ENCODE measurements around the gene PI16.

PI16 gene

GRCh38 chr6:36954262-36954931 lies at the start of gene PI16:
Gene PI16 (plus strand): TSS chr6:36954738. CDS start chr6:36954761, 23 bp downstream.
- DNase-seq (ENCODE audit: low read depth, low spot score) = no peak

- no peak for DNase-seq (ENCODE audit: low read depth, low spot score)
Measured at GRCh38 chr6:36904851-36905393, 49.6 kb upstream of the PI16 start.

- DNase-seq (ENCODE audit: low read depth, low spot score) = no peak
Measured at GRCh38 chr6:36906539-36907325, 47.8 kb upstream of the PI16 start.

- DNase-seq (ENCODE audit: low read depth, low spot score) = no peak
Measured at GRCh38 chr6:36907781-36908180, 46.8 kb upstream of the PI16 start.

- DNase-seq (ENCODE audit: low read depth, low spot score) = no peak
Measured at GRCh38 chr6:36908747-36909146, 45.8 kb upstream of the PI16 start.

- DNase-seq (ENCODE audit: low read depth, low spot score) = no peak
Measured at GRCh38 chr6:36912030-36912454, 42.5 kb upstream of the PI16 start.

GRCh38 chr6:36912586-36912985 lies 42.0 kb upstream of the PI16 start:
- DNase-seq (ENCODE audit: low read depth, low spot score) = no peak

- DNase-seq (ENCODE audit: low read depth, low spot score) = no peak
Measured at GRCh38 chr6:36913082-36913481, 41.5 kb upstream of the PI16 start.

GRCh38 chr6:36914227-36914794 lies 40.2 kb upstream of the PI16 start:
- DNase-seq (ENCODE audit: low read depth, low spot score) = no peak

GRCh38 chr6:36915599-36915998 lies 38.9 kb upstream of the PI16 start:
- DNase-seq (ENCODE audit: low read depth, low spot score) = no peak

GRCh38 chr6:36916126-36916525 lies 38.4 kb upstream of the PI16 start:
- no peak for DNase-seq (ENCODE audit: low read depth, low spot score)

- no peak for DNase-seq (ENCODE audit: low read depth, low spot score)
Measured at GRCh38 chr6:36917541-36918193, 36.9 kb upstream of the PI16 start.

- no peak for DNase-seq (ENCODE audit: low read depth, low spot score)
Measured at GRCh38 chr6:36920049-36920448, 34.5 kb upstream of the PI16 start.

- no peak for DNase-seq (ENCODE audit: low read depth, low spot score)
Measured at GRCh38 chr6:36920546-36920945, 34.0 kb upstream of the PI16 start.

GRCh38 chr6:36924131-36924530 lies 30.4 kb upstream of the PI16 start:
- DNase-seq (ENCODE audit: low read depth, low spot score) = peak; percentile 66

GRCh38 chr6:36924778-36925374 lies 29.7 kb upstream of the PI16 start:
- DNase-seq (ENCODE audit: low read depth, low spot score) = no peak

- DNase-seq (ENCODE audit: low read depth, low spot score) = no peak
Measured at GRCh38 chr6:36925809-36926208, 28.7 kb upstream of the PI16 start.

- peak; percentile 73 for DNase-seq (ENCODE audit: low read depth, low spot score)
Measured at GRCh38 chr6:36926708-36927513, 27.6 kb upstream of the PI16 start.

GRCh38 chr6:36927691-36928546 lies 26.6 kb upstream of the PI16 start:
- DNase-seq (ENCODE audit: low read depth, low spot score) = no peak

GRCh38 chr6:36928547-36928918 lies 26.0 kb upstream of the PI16 start:
- no peak for DNase-seq (ENCODE audit: low read depth, low spot score)
